ENCODE data around the gene U2AF1L4.

DNA sequence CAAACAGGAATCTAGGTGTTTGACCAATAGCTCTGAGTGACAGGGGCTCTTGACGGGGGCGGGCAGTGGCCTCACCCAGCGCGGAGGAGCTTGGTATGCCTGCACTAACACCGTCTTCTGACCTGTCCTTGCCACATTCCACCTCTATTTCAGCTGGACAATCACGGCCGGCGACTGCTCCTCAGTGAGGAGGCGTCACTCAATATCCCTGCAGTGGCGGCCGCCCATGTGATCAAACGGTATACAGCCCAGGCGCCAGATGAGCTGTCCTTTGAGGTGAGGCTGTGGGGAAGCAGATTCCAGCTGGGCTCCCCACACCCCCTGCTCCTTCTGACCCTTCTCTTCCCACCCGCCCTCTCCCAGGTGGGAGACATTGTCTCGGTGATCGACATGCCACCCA, 34.8 kb upstream of the U2AF1L4 start:
- TF ChIP-seq, protein P1, sequence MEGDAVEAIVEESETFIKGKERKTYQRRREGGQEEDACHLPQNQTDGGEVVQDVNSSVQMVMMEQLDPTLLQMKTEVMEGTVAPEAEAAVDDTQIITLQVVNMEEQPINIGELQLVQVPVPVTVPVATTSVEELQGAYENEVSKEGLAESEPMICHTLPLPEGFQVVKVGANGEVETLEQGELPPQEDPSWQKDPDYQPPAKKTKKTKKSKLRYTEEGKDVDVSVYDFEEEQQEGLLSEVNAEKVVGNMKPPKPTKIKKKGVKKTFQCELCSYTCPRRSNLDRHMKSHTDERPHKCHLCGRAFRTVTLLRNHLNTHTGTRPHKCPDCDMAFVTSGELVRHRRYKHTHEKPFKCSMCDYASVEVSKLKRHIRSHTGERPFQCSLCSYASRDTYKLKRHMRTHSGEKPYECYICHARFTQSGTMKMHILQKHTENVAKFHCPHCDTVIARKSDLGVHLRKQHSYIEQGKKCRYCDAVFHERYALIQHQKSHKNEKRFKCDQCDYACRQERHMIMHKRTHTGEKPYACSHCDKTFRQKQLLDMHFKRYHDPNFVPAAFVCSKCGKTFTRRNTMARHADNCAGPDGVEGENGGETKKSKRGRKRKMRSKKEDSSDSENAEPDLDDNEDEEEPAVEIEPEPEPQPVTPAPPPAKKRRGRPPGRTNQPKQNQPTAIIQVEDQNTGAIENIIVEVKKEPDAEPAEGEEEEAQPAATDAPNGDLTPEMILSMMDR (IDR thresholded peaks at IDR 0.05), result no peak
- TF ChIP-seq POLR2A (IDR thresholded peaks at IDR 0.05), result no peak
- no peak for TF ChIP-seq POLR2AphosphoS5 (IDR thresholded peaks at IDR 0.05)
